ENCODE data around the gene BAZ2B.

DNA sequence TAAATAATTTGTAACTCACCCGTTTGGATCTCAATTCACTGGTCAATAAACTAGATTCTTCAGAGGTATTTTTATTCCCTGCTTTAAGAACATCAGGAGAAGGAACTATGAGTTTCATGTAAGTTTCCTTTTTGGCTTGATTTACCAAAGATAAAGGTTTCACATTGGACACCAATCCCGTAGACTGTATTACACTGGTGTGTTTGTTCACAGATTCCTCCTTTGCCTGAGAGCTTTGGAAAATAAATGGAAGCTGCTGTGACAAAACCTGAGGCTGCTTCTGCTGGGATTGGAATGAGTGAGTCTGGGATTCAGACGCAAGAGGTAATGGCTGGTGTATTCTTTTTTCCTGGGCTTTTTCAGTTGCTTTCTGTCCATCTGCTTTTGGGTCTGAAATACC, 178.1 kb downstream of the BAZ2B start:
- no peak for TF ChIP-seq EZH2 (IDR thresholded peaks at IDR 0.05)
- no peak for TF ChIP-seq FOXP2 (optimal IDR thresholded peaks at IDR 0.05; ENCODE audit: control extremely low read depth, extremely low read length, insufficient read depth)
- TF ChIP-seq POLR2AphosphoS5 (IDR thresholded peaks at IDR 0.05; ENCODE audit: borderline replicate concordance, low read depth, low read length), result no peak

Data from SK-N-MC (cell line).